B cell (primary cell): ENCODE data around the gene NTNG1.

ENCODE experiments used
- EZH2 ChIP-seq: IDR thresholded peaks from 2 replicates; pipeline ENCODE4 v1.6.1; 2012; ENCODE audit warnings: borderline replicate concordance, low read depth, mild to moderate bottlenecking, moderate library complexity, low read length; ENCODE audit not compliant: insufficient read depth, poor library complexity, severe bottlenecking
- TF ChIP-seq, protein P1 (sequence below): fragments of 200-600 bp; IDR thresholded peaks from one replicate; pipeline ENCODE4 v1.8.0; 2022; ENCODE audit warnings: antibody characterized with exemption, mild to moderate bottlenecking

DNA sequence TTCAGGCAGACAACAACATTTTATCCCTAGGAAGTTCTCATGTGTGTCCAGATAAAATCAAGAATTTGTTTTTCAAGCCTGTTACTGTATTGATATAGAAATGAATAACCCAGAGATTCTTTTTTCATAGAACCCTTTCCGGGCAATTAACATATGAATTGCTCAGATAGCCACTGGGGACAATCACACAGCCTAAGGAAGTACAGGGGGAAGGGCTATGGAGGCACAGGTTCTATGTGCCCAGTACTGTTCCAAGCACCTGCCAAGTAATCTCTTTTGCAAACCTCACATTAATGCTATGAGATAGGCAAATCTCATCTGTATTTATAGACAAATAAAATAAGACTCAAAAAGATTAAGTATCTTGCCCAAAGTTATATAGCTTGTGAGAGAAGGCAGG is 84.9 kb downstream of the NTNG1 start:
- TF ChIP-seq, protein P1, sequence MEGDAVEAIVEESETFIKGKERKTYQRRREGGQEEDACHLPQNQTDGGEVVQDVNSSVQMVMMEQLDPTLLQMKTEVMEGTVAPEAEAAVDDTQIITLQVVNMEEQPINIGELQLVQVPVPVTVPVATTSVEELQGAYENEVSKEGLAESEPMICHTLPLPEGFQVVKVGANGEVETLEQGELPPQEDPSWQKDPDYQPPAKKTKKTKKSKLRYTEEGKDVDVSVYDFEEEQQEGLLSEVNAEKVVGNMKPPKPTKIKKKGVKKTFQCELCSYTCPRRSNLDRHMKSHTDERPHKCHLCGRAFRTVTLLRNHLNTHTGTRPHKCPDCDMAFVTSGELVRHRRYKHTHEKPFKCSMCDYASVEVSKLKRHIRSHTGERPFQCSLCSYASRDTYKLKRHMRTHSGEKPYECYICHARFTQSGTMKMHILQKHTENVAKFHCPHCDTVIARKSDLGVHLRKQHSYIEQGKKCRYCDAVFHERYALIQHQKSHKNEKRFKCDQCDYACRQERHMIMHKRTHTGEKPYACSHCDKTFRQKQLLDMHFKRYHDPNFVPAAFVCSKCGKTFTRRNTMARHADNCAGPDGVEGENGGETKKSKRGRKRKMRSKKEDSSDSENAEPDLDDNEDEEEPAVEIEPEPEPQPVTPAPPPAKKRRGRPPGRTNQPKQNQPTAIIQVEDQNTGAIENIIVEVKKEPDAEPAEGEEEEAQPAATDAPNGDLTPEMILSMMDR: no peak
- TF ChIP-seq EZH2: no peak
